SU-DHL-6 (cell line): ENCODE results near the gene SMIM5.
A peak's percentile ranks its signal among the peaks of the same experiment; 100 is the strongest.

Experiments used
- H2AFZ ChIP-seq: fragments of 200-600 bp; sonication (generic); 2 replicates; pipeline ENCODE4 v1.6.1; 2014; ENCODE audit warnings: low read depth, mild to moderate bottlenecking, moderate library complexity, mixed read lengths, antibody characterized with exemption, low read length; ENCODE audit not compliant: severe bottlenecking
- H3F3A ChIP-seq: fragments of 200-600 bp; shearing (Covaris generic); 2 replicates; pipeline ENCODE4 v1.6.0; 2016; ENCODE audit warnings: antibody characterized with exemption, mild to moderate bottlenecking; ENCODE audit not compliant: insufficient read depth
- H3K27ac ChIP-seq: fragments of 200-600 bp; sonication (generic); 2 replicates; pipeline ENCODE4 v1.5.1; 2016; ENCODE audit warnings: low read depth, mild to moderate bottlenecking, low read length, moderate library complexity, mixed read lengths
- H3K27me3 ChIP-seq: fragments of 200-600 bp; sonication (generic), shearing (Covaris generic); 2 replicates; pipeline ENCODE4 v1.6.0; 2014; ENCODE audit warnings: mild to moderate bottlenecking, low read length
- H3K36me3 ChIP-seq: fragments of 200-600 bp; sonication (generic); 2 replicates; pipeline ENCODE4 v1.6.1; 2014; ENCODE audit warnings: mild to moderate bottlenecking, low read length, mixed read lengths
- H3K4me2 ChIP-seq: fragments of 300-600, 200-600 bp; shearing (Covaris generic), sonication (generic); 2 replicates; pipeline ENCODE4 v1.6.0; 2014; ENCODE audit warnings: low read length, low read depth, mild to moderate bottlenecking; ENCODE audit not compliant: poor library complexity, severe bottlenecking
- H3K4me3 ChIP-seq: fragments of 200-600 bp; sonication (generic); 2 replicates; pipeline ENCODE4 v1.5.1; 2014; ENCODE audit warnings: antibody characterized with exemption, low read length, mild to moderate bottlenecking, mixed read lengths; ENCODE audit not compliant: insufficient read depth, poor library complexity, severe bottlenecking
- H3K79me2 ChIP-seq: fragments of 200-600 bp; sonication (generic); 2 replicates; pipeline ENCODE4 v1.6.1; 2014; ENCODE audit warnings: mild to moderate bottlenecking, low read length, moderate library complexity; ENCODE audit not compliant: insufficient read depth
- H3K9ac ChIP-seq: fragments of 200-600 bp; sonication (generic); 2 replicates; pipeline ENCODE4 v1.7.0; 2014; ENCODE audit warnings: mild to moderate bottlenecking, low read length
- H3K9me2 ChIP-seq: fragments of 200-600 bp; sonication (generic); replicated peaks from 2 replicates; pipeline ENCODE4 v1.6.1; 2014; ENCODE audit warnings: low read length; ENCODE audit not compliant: insufficient read depth
- H3K9me3 ChIP-seq: fragments of 200-600 bp; sonication (generic); 2 replicates; pipeline ENCODE4 v1.6.1; 2014; ENCODE audit warnings: low read length, mixed read lengths; ENCODE audit not compliant: insufficient read depth
- H4K20me1 ChIP-seq: fragments of 200-600 bp; sonication (generic); 2 replicates; pipeline ENCODE4 v1.6.1; 2014; ENCODE audit warnings: low read depth, mild to moderate bottlenecking, antibody characterized with exemption, low read length, moderate library complexity, mixed read lengths
- CTCF ChIP-seq: fragments of 200-600 bp; sonication (generic); IDR thresholded peaks from one replicate; pipeline ENCODE4 v1.5.1; 2017; ENCODE audit warnings: antibody characterized with exemption, mild to moderate bottlenecking, low read length, moderate library complexity; ENCODE audit not compliant: insufficient read depth, poor library complexity, severe bottlenecking
- EZH2phosphoT487 ChIP-seq: fragments of 200-600 bp; sonication (generic), shearing (Covaris generic); conservative IDR thresholded peaks from 2 replicates; pipeline ENCODE4 v1.6.1; 2018; ENCODE audit warnings: mild to moderate bottlenecking, antibody characterized with exemption, low read length, moderate library complexity, mixed read lengths

SMIM5 gene

DNA sequence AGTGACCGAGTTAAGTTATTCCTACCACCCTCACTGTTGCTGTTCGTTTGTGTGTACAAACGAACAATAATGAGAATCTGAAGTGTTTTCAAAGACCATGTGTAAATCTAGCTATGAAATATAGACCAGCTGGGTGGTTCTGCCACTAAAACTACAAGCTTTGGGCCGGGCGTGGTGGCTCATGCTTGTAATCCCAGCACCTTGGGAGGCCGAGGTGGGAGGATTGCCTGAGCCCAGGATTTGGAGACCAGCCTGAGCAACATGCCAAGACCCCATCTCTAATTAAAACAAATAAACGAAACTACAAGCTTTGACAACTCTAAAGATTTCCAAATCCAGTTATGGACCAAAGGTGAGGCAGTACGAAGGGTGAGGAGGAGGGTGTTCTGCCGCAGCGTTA, 32.7 kb downstream of the SMIM5 start:
- TF ChIP-seq CTCF (no peak), EZH2phosphoT487 (no peak)
- Histone ChIP-seq H3F3A (peaks cover 31% of the 10 kb centered on the region), H3K9me2 (no peaks in the 10 kb centered on the region), H3K4me2 (peak overlapping the region; percentile 76), H2AFZ (no peak overlapping the region), H3K27me3 (no peaks in the 10 kb centered on the region), H3K9me3 (no peaks in the 10 kb centered on the region), H4K20me1 (no peaks in the 10 kb centered on the region), H3K9ac (peak overlapping the region; percentile 76), H3K4me3 (peak overlapping the region; percentile 95), H3K36me3 (peaks cover 11% of the 10 kb centered on the region; the same call in 1 of the 2 replicates), H3K27ac (peak overlapping the region; percentile 96), H3K79me2 (peaks cover 52% of the 10 kb centered on the region)

GRCh38 chr17:75666959-75667790, 33.9 kb downstream of the SMIM5 start, which contains the start of the genes RECQL5 and SAP30BP:
Gene RECQL5, minus strand, starts transcription at chr17:75667154. Its CDS starts 597 bp downstream, at chr17:75666557.
Gene SAP30BP, plus strand, starts transcription at chr17:75667338. Its CDS starts 35 bp downstream, at chr17:75667373.
- no peak within 1 kb of the TSS for H2AFZ ChIP-seq
- no peaks in the 10 kb centered on the region for H4K20me1 ChIP-seq
- peak within 1 kb of the TSS; percentile 96 for H3K27ac ChIP-seq
- no peaks in the 10 kb centered on the region for H3K27me3 ChIP-seq
- peaks cover 31% of the 10 kb centered on the region for H3F3A ChIP-seq
- TF ChIP-seq EZH2phosphoT487 (no peak), CTCF (no peak)
- H3K36me3 ChIP-seq = peaks cover 18% of the 10 kb centered on the region; the same call in 1 of the 2 replicates
- H3K9me3 ChIP-seq = no peaks in the 10 kb centered on the region
- peak within 1 kb of the TSS; percentile 76 for H3K9ac ChIP-seq
- no peaks in the 10 kb centered on the region for H3K9me2 ChIP-seq
- peak within 1 kb of the TSS; percentile 95 for H3K4me3 ChIP-seq
- H3K79me2 ChIP-seq = peaks cover 62% of the 10 kb centered on the region
- H3K4me2 ChIP-seq = peak within 1 kb of the TSS; percentile 98

GRCh38 chr17:75667825-75668224, 34.6 kb downstream of the SMIM5 start:
- Histone ChIP-seq H3K36me3 (peaks cover 20% of the 10 kb centered on the region; the same call in 1 of the 2 replicates), H3K79me2 (peaks cover 62% of the 10 kb centered on the region), H3K9ac (peak overlapping the region; percentile 76), H3K27ac (peak overlapping the region; percentile 36; the same call in 1 of the 2 replicates), H3K4me3 (peak overlapping the region; percentile 95), H3K9me2 (no peaks in the 10 kb centered on the region), H3K27me3 (no peaks in the 10 kb centered on the region), H3K9me3 (no peaks in the 10 kb centered on the region), H2AFZ (no peak overlapping the region), H3F3A (peaks cover 29% of the 10 kb centered on the region), H3K4me2 (peak overlapping the region; percentile 98), H4K20me1 (no peaks in the 10 kb centered on the region)
- TF ChIP-seq EZH2phosphoT487 (no peak), CTCF (no peak)
